MV-4-11 (cell line): Measurements from ENCODE around the gene KLHL20.

ENCODE experiments used
- DNase-seq: peaks from one replicate; lab custom pipeline; 2025; lab: John Stamatoyannopoulos, UW

Gene KLHL20

DNA sequence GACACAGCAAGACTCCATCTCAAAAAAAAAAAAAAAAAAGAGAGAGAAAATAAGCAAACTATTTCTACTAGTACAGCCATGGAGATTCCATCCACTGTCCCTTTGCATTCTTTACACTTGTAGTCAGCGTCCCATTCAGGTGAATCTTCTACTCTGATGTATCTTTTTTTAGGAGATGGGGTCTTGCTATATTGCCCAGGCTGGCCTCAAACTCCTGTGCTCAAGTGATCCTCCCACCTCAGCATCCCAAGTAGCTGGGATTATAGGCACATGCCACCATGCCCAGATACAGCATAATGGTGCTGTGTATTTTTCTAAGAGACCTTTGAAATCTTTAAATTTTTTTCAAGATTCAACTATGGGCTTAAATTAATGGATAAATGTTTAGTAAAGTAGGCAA lies 118.0 kb downstream of the KLHL20 start:
- DNase-seq: no peak
